Gastrocnemius medialis (tissue), 4 donors: ENCODE measurements around the gene RARRES1. TPM values are rescaled to one million over a fixed set of nuclear protein-coding genes. Genes with fewer than 3 reads are reported as not detected.

Experiments used
- ATAC-seq, 2 donors: fragments of 150-250 bp; one replicate each; pipeline ENCODE4 v1.9.1; 2016
- DNase-seq, 2 donors: peaks; one replicate each; pipeline ENCODE4 v3.0.0-alpha.2; 2019
- H3K27ac ChIP-seq, 4 donors: fragments of 200-600 bp; sonication (generic); 1 replicate in 1 of 4; 2 replicates in 3 of 4; pipeline ENCODE4 v1.5.1; 2016 to 2018; ENCODE audit warnings: mild to moderate bottlenecking in 2 of 4, moderate library complexity in 1 of 4
- H3K27me3 ChIP-seq, 3 donors: fragments of 200-600 bp; sonication (generic) in 2 of 3; 1 replicate in 1 of 3; 2 replicates in 2 of 3; pipeline versions ENCODE4 v1.5.1 to v1.6.0; 2016 to 2019; ENCODE audit warnings: mild to moderate bottlenecking in 1 of 3, moderate library complexity in 1 of 3
- H3K36me3 ChIP-seq, 2 donors: fragments of 200-600 bp; sonication (generic) in 1 of 2; one replicate each; pipeline ENCODE4 v1.5.1; 2017 to 2018
- H3K4me1 ChIP-seq, 2 donors: fragments of 200-600 bp; sonication (generic) in 1 of 2; one replicate each; pipeline ENCODE4 v1.5.1; 2016 to 2017; ENCODE audit warnings: mild to moderate bottlenecking in 2 of 2
- H3K4me3 ChIP-seq, 4 donors: fragments of 200-600 bp; sonication (generic) in 3 of 4; 1 replicate in 1 of 4; 2 replicates in 3 of 4; pipeline ENCODE4 v1.5.1; 2016 to 2019; ENCODE audit warnings: mild to moderate bottlenecking in 2 of 4
- H3K9me3 ChIP-seq, 3 donors: fragments of 200-600 bp; sonication (generic) in 2 of 3; 1 replicate in 1 of 3; 2 replicates in 2 of 3; pipeline ENCODE4 v1.5.1; 2016 to 2019
- POLR2A ChIP-seq, 2 donors: fragments of 450-650 bp; IDR thresholded peaks; one replicate each; pipeline ENCODE4 v1.6.1; 2017; ENCODE audit warnings: antibody characterized with exemption in 2 of 2, mild to moderate bottlenecking in 2 of 2, moderate library complexity in 2 of 2
- in situ Hi-C, 4 donors: fragments of 200-750 bp; cut with MboI; loops; one replicate each; pipeline versions ENCODE4 v1.15.0 to v1.8.0; 2017; ENCODE audit warnings: low sequenced_read_pairs in 4 of 4
- intact Hi-C: fragments of 100-400 bp; cut with DNase I; formaldehyde crosslinking; loops from one replicate; pipeline ENCODE4 v1.15.1; 2023; ENCODE audit warnings: low total_unique reads
- total RNA-seq, 4 donors: library from RNA; depleted of rRNA; stranded (reverse); fragments of >200 nt; gene quantifications; one replicate each; pipeline versions ENCODE4 v1.1.0 to v1.2.3, GENCODE V29; 2016
- TF ChIP-seq, protein P1 (sequence below), 5 experiments: fragments of 450-650 bp in 3 of 5; fragments of 200-600 bp in 2 of 5; sonication (generic) in 2 of 5; IDR thresholded peaks in 4 of 5; conservative IDR thresholded peaks in 1 of 5; 1 replicate in 4 of 5; 2 replicates in 1 of 5; pipeline ENCODE4 v1.5.1; 2016 to 2019; ENCODE audit warnings: antibody characterized with exemption in 5 of 5, mild to moderate bottlenecking in 3 of 5, moderate library complexity in 3 of 5

RARRES1 gene
- total RNA-seq, 4 donors from 2014 or later = 1.4 to 27.6 (median 4.4) TPM

- Histone ChIP-seq H3K27me3 (no peaks in the 10 kb centered on the region), H3K4me3 (no peak overlapping the region), H3K9me3 (no peaks in the 10 kb centered on the region), H3K4me1 (peaks cover 0 to 11% of the 10 kb centered on the region in 2 donors), H3K27ac (no peak overlapping the region), H3K36me3 (no peaks in the 10 kb centered on the region)
- DNase-seq = no peak
- in situ Hi-C loops = no loop called here
- intact Hi-C loops = loop anchor here (5.0 kb wide), 1 partner anchor 47 kb away; no protein-coding TSS in a partner anchor
- ATAC-seq = peak in 1 of 2 donors; percentile 27
- TF ChIP-seq POLR2A (IDR thresholded peaks at IDR 0.05) = no peak
- TF ChIP-seq, protein P1, sequence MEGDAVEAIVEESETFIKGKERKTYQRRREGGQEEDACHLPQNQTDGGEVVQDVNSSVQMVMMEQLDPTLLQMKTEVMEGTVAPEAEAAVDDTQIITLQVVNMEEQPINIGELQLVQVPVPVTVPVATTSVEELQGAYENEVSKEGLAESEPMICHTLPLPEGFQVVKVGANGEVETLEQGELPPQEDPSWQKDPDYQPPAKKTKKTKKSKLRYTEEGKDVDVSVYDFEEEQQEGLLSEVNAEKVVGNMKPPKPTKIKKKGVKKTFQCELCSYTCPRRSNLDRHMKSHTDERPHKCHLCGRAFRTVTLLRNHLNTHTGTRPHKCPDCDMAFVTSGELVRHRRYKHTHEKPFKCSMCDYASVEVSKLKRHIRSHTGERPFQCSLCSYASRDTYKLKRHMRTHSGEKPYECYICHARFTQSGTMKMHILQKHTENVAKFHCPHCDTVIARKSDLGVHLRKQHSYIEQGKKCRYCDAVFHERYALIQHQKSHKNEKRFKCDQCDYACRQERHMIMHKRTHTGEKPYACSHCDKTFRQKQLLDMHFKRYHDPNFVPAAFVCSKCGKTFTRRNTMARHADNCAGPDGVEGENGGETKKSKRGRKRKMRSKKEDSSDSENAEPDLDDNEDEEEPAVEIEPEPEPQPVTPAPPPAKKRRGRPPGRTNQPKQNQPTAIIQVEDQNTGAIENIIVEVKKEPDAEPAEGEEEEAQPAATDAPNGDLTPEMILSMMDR (IDR thresholded peaks at IDR 0.05 in 4 of 5, conservative IDR thresholded peaks at IDR 0.05 in 1 of 5) = no peak
Measured at GRCh38 chr3:158773845-158774830, 41.9 kb upstream of the RARRES1 start.

DNA sequence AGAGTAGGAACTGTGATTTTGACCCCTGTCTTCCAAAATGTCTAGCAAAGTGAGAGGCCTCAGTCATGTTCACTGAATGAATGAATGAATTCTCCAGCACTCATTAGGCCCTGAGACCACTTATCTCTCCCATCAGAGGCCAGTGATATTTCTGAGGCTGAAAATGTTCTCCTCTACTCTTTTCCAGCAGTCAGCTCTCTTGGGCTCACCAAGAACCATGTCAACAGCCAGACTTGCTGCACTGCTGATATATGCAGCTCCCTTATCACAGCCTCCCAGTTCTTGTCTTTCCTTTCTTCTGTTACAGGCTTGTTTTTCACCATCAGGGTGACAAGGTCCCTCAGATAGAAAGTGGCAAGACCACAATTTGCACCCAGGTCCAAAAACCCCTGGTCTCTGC lies 40.9 kb upstream of the RARRES1 start:
- DNase-seq = no peak
- TF ChIP-seq, protein P1 (IDR thresholded peaks at IDR 0.05 in 4 of 5, conservative IDR thresholded peaks at IDR 0.05 in 1 of 5) = no peak
- no peak for TF ChIP-seq POLR2A (IDR thresholded peaks at IDR 0.05)
- no peak overlapping the region for H3K27ac ChIP-seq
- H3K9me3 ChIP-seq = no peaks in the 10 kb centered on the region
- no peak for ATAC-seq
- peaks cover 9 to 21% of the 10 kb centered on the region in 2 donors for H3K4me1 ChIP-seq
- intact Hi-C loops (loop anchor here (5.0 kb wide), 1 partner anchor 46 kb away; no protein-coding TSS in a partner anchor), in situ Hi-C loops (no loop called here)
- H3K27me3 ChIP-seq = no peaks in the 10 kb centered on the region
- H3K4me3 ChIP-seq = no peak overlapping the region
- H3K36me3 ChIP-seq = no peaks in the 10 kb centered on the region

DNA sequence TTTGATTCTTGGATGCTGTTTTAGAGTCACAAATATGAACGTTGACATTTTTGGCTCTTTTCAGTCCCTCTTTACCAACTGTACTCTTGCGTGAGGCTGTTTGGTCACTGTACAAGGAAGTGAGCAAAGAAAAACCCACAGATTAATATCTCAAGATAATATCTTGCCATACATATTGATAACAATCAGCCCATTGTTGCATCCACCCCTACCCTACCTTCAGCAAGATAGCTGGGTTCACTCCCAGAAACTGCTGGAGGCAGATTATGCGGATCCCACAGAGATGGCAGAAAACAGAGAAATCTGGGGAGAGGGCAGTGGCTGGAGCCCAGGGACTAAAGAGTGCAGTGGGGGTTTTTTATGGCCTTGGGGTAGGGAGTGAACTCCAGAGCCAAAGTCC lies 39.7 kb upstream of the RARRES1 start:
- intact Hi-C loops = loop anchor here (5.0 kb wide), 1 partner anchor 45 kb away; no protein-coding TSS in a partner anchor

GRCh38 chr3:158771577-158771976 lies 39.3 kb upstream of the RARRES1 start:
- Histone ChIP-seq H3K36me3 (no peaks in the 10 kb centered on the region), H3K27ac (no peak overlapping the region), H3K27me3 (no peaks in the 10 kb centered on the region), H3K4me3 (no peak overlapping the region), H3K4me1 (peaks cover 17 to 28% of the 10 kb centered on the region in 2 donors), H3K9me3 (no peaks in the 10 kb centered on the region)
- DNase-seq (no peak), ATAC-seq (no peak)
- in situ Hi-C loops (no loop called here), intact Hi-C loops (loop anchor here (5.0 kb wide), 1 partner anchor 44 kb away; no protein-coding TSS in a partner anchor)
- TF ChIP-seq POLR2A (IDR thresholded peaks at IDR 0.05) = no peak
- TF ChIP-seq, protein P1 (IDR thresholded peaks at IDR 0.05 in 4 of 5, conservative IDR thresholded peaks at IDR 0.05 in 1 of 5) = no peak

More for the DNA sequence above, 39.7 kb upstream of the RARRES1 start:
- TF ChIP-seq, protein P1 (IDR thresholded peaks at IDR 0.05 in 4 of 5, conservative IDR thresholded peaks at IDR 0.05 in 1 of 5) = no peak
- TF ChIP-seq POLR2A (IDR thresholded peaks at IDR 0.05) = no peak
- Histone ChIP-seq H3K27me3 (no peaks in the 10 kb centered on the region), H3K27ac (no peak overlapping the region), H3K9me3 (no peaks in the 10 kb centered on the region), H3K4me1 (peaks cover 17 to 28% of the 10 kb centered on the region in 2 donors), H3K4me3 (no peak overlapping the region), H3K36me3 (no peaks in the 10 kb centered on the region)
- DNase-seq = no peak
- ATAC-seq = no peak
- in situ Hi-C loops = no loop called here
